GM10248 (cell line): ENCODE measurements around the gene KCNV2.
A peak's percentile ranks its signal among the peaks of the same experiment; 100 is the strongest.

Experiments
- CTCF ChIA-PET: fragments of 300-600 bp; sonication (Branson Sonifier 250); formaldehyde crosslinking; extraction: SDS; loops from one replicate; lab custom pipeline; 2021; ENCODE audit warnings: antibody characterized with exemption; lab: Yijun Ruan, JAX
- POLR2A ChIA-PET: fragments of 350-650 bp; sonication (Branson Sonifier 250); formaldehyde crosslinking; extraction: SDS; loops from one replicate; lab custom pipeline; 2020; ENCODE audit warnings: antibody characterized with exemption; lab: Yijun Ruan, JAX
- DNase-seq: peaks from one replicate; pipeline ENCODE4 v3.0.0; 2012; ENCODE audit errors: extremely low spot score
- TF ChIP-seq, protein P1 (sequence below): IDR thresholded peaks from 2 replicates; pipeline ENCODE4 v1.5.1; 2012; ENCODE audit warnings: mild to moderate bottlenecking, low read depth; ENCODE audit errors: extremely low read depth, missing control alignments, control extremely low read depth

The KCNV2 gene

DNA sequence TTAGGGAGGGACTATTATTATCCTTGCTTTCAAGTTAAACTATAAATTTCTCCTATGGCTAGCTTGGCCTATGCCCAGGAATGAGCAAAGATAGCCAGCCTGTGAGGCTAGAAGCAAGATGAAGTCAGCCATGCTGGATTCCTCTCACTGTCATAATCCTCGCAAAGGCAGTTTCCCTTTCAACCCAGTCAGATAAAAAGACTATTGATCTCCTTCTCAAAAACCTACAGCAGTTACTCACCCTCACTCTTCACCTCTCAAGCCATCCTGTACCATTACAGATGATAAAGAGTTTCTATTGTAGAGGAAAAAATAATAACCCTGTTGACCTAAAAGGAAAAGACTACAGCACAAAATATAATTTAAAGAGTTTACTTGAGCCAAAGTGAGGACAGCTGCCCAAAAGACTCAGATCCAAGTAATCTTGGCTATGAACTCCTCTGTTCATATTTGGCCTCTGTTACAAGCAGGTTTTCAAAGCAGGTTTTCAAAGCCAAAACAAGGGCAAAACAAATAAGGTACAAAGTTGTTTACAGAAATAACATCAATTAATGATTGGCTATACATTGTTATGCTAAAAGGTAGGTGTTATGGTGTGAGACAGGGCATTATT is 41.7 kb downstream of the KCNV2 start:
- CTCF ChIA-PET: interaction anchor here (1.2 kb wide), 1 partner anchor 9 kb away, joined by 3 read pairs; no protein-coding TSS in a partner anchor
- DNase-seq: no peak
- TF ChIP-seq, protein P1, sequence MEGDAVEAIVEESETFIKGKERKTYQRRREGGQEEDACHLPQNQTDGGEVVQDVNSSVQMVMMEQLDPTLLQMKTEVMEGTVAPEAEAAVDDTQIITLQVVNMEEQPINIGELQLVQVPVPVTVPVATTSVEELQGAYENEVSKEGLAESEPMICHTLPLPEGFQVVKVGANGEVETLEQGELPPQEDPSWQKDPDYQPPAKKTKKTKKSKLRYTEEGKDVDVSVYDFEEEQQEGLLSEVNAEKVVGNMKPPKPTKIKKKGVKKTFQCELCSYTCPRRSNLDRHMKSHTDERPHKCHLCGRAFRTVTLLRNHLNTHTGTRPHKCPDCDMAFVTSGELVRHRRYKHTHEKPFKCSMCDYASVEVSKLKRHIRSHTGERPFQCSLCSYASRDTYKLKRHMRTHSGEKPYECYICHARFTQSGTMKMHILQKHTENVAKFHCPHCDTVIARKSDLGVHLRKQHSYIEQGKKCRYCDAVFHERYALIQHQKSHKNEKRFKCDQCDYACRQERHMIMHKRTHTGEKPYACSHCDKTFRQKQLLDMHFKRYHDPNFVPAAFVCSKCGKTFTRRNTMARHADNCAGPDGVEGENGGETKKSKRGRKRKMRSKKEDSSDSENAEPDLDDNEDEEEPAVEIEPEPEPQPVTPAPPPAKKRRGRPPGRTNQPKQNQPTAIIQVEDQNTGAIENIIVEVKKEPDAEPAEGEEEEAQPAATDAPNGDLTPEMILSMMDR: no peak
- POLR2A ChIA-PET: no interaction called here

DNA sequence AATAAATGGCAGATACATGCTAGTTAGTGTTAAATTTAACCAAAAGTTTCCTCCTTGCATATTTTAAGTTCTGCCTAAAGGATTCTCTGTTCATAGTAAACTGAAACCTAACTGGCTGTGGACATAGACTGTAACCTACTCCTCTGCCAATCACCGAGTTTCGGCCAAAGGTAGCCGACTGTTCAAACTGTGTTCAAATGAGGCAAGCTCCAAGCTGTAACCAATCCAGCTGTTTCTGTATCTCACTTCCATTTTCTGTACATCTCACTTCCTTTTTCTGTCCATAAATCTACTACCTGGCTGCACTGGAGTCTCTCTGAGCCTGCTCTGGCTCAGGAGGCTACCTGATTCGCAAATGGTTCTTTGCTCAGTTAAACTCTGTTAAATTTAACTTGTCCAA is 44.1 kb downstream of the KCNV2 start:
- no peak for DNase-seq
- ChIA-PET CTCF (interaction anchor here (0.7 to 2.2 kb wide), 3 partner anchors 10 to 33 kb away, joined by 3 to 8 read pairs (median 4); no protein-coding TSS in a partner anchor), POLR2A (interaction anchor here (0.6 kb wide), 1 partner anchor 723 kb away, joined by 3 read pairs; no protein-coding TSS in a partner anchor)
- TF ChIP-seq, protein P1: no peak

DNA sequence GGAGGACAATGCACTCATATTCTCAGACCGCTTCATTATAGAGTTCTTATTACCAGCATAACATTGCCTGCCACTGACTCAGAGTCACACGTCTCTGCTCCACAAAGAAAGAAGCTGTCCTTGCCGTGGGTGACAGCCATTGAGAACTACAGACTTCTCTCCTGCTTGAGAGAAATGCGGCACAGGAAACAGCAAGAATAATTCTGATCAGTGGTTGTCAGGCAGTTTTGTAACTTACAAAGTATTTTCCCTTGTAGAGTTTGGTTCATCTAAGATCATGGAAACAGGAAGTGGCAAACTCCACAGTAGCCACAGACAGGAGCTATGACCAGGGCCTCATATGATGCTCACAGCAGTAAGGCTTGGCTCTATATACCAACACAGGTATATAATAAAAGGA is 47.0 kb downstream of the KCNV2 start:
- CTCF ChIA-PET: interaction anchor here (0.8 kb wide), 1 partner anchor 15 kb away, joined by 3 read pairs; no protein-coding TSS in a partner anchor
- POLR2A ChIA-PET: no interaction called here
- DNase-seq: peak; percentile 29
- TF ChIP-seq, protein P1: no peak

DNA sequence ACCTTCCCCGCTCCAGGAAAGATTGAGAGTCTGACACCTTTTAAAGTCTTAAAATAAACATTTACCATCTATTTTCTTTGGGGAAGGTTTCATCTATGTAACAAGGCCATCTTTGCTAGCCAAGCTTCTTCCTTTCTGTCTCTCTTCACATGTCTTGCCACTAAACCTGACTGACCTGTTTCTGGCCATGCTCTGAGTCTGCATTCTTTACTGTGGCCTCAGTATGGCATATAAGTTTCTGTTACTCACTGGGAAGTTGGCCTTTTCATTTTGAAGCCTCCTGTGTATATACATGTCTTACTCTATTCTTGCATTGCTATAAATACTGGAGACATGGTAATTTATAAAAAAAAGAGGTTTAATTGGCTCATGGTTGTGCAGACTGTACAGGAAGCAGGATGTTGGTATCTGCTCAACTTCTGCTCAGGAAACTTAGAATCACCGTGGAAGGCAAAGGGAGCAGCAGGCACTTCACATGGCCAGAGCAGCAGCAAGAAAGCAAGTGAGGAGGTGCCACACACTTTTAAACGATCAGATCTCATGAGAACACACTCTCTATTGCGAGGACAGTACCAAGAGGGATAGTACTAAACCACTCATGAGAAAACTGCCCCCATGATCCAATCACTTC is 48.1 kb downstream of the KCNV2 start:
- TF ChIP-seq, protein P1: no peak
- CTCF ChIA-PET: interaction anchor here (0.8 kb wide), 1 partner anchor 16 kb away, joined by 3 read pairs; no protein-coding TSS in a partner anchor
- POLR2A ChIA-PET: no interaction called here
- no peak for DNase-seq

DNA sequence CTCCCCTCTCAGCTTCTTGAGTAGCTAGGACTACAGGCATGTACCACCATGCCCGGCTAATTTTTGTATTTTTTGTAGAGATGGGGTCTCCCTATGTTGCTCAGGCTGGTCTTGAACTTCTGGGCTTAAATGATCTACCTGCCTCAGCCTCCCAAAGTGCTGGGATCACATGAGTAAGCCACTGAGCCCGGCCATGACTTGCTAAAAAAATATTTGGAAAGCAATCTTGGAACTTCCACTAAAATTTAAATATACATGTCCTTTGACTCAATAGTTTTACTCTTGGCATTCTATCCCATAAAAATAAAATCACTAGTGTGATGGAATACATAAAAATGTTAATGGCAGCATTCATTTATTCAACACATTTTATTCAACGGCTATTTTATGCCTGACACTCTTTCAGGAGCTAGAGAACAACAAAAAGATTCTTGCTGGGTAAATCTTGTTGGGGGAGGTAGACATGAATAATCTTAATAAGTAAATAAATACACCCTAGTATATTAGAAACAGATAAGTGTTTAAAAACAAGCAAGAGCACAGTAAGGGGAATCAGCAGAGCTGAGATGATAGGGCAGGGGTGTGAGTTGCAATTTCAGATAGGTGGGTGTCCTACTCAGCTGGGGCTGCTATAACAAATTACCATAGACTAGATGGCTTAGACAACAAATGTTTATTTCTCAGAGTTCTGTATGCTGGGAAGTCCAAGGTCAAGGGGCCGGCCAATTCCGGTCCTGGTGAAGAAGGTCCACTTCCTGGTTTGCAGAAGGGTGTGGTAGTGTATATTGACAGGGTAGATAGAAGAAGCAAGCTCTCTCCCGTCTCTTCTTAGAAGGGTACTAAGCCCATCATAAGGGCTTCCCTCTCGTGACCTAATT is 50.7 kb downstream of the KCNV2 start:
- ChIA-PET POLR2A (no interaction called here), CTCF (interaction anchor here (1.4 kb wide), 1 partner anchor 9 kb away, joined by 3 read pairs; no protein-coding TSS in a partner anchor)
- TF ChIP-seq, protein P1: no peak

DNA sequence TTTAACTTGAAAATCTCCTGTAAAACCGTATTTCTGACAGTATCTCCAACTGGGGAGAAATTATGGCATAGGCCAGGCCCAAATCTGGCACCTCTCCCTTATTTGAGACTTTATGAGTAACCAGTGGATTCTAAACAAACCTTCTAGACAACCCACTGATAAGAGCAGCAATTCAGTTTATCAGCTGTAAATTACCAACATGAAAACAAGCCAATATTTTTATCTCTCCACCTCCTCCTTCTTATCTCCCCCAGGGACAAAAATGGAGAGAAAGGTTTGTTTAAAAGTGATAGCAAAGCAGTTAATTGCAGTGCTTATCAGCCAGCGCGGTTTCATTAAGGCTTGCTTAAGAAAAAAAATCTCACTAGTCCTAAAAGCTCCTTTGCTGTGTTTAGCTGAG is 53.8 kb downstream of the KCNV2 start:
- ChIA-PET POLR2A (interaction anchor here (0.6 kb wide), 1 partner anchor 73 kb away, joined by 3 read pairs; the partner anchor contains the start of gene PUM3), CTCF (interaction anchor here (1.0 to 1.3 kb wide), 2 partner anchors 10 to 22 kb away, joined by 3 to 4 read pairs; no protein-coding TSS in a partner anchor)
- TF ChIP-seq, protein P1: no peak
- no peak for DNase-seq

More for the DNA sequence above, 50.7 kb downstream of the KCNV2 start:
- no peak for DNase-seq
